HG03025 (cell line): ENCODE measurements around the gene IL1RAPL1.

Experiments used
- ATAC-seq: cut with Tn5 transposase; IDR thresholded peaks from one replicate; pipeline ENCODE4 v1.9.1; 2021; ENCODE audit warnings: mild to moderate bottlenecking, moderate library complexity; ENCODE audit not compliant: unreplicated experiment, low FRiP score

The IL1RAPL1 gene

GRCh38 chrX:29841750-29842149 lies 1254.5 kb downstream of the IL1RAPL1 start:
- ATAC-seq = no peak

GRCh38 chrX:29842552-29842951 lies 1255.3 kb downstream of the IL1RAPL1 start:
- ATAC-seq = no peak

GRCh38 chrX:29851857-29852605 lies 1264.8 kb downstream of the IL1RAPL1 start:
- no peak for ATAC-seq

DNA sequence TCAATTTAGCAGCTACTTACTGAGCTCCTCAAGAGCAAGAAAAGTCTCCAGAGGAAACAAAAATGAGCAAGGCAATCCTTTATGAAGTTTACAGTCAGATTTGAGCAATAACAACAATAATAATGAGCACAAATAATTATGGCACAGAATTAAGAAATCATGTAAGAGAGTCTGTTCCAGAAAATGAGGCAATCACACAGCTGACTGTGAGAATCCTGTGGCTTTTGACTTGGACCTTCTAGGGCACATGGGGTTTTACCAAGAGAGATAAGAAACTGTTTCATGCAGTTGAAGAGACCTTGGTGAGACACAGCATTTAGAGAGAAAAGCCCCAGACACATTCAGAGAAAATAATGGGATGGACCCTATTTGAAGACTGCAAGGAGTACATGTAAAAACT lies 1265.5 kb downstream of the IL1RAPL1 start:
- ATAC-seq = no peak

DNA sequence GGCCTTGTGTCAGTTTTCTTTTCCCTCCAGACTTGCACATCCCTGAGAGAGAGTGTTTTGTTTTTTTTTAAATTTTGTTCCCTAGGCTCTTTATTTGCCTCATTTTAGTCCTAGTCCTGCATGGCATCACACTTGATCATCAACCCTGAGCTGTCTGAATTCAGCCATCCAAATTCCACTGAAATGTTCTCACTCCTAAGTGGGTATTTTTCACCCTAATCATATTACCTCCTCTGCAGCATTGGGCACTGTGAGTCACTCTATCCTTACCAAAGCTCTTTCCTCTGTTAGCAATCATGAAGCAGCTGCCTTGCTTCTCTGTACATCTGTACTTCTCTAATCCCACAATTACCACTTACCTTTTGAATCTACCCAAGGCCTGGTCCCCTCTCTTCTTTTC lies 1271.5 kb downstream of the IL1RAPL1 start:
- no peak for ATAC-seq

- no peak for ATAC-seq
Observed at GRCh38 chrX:29862126-29862677, 1275.0 kb downstream of the IL1RAPL1 start.

DNA sequence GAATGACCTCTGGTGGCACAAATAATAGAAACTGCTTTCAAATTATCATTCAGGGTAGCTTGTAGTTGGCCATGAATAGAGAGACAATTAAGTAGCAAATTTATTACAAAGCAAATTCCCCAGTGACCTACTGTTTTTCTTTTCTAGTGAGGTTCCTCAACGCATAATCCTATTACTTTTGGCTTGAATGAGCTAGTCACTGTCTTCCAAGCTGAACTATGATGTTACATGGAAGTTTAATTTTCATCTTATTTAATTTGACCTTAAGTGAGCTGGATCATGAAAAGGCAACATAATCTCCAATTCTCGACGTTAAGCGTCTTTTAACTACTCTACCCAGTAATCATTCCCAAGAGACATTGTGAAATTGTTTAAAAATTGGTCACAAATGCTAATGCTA lies 1280.7 kb downstream of the IL1RAPL1 start:
- no peak for ATAC-seq

- ATAC-seq = no peak
Observed at GRCh38 chrX:29869837-29870236, 1282.6 kb downstream of the IL1RAPL1 start.

- ATAC-seq = no peak
Observed at GRCh38 chrX:29870608-29871007, 1283.4 kb downstream of the IL1RAPL1 start.

DNA sequence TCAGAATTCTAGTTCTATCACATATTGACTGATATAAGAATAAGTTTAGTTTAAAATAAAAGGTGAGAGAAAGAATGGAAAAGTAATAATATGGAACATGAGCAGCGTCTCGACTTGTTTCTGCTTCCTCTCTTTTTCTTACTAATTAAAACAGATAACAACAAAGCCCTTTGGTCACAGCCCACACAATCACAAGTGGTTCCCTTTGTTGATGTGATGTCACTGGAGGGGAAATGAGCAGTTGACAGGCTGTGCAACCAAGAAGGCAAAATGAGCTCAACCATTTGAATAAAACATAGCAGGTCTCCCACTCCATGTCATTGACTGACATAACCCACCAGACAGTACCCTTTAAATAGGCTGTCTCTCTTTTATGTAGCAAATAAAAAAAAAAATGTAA lies 1285.6 kb downstream of the IL1RAPL1 start:
- ATAC-seq = no peak

DNA sequence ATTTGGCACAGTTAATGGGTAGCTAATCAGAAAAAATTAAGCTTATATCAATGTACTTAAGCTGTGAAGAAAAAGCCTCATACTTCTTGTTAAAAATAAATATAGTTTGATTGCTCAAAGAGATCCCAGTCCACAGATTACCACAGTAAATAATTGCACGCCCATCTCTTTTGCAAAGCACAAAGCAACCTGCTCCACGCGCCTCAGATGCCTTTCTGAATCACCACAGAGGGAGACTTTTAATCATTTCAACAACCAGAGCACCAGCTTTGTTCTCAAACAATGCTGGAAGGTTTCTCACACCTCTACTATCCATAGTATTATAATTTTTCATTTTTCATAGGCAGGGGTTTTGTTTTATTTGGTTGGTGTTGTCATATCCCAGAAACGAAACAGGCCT lies 1289.5 kb downstream of the IL1RAPL1 start:
- no peak for ATAC-seq

DNA sequence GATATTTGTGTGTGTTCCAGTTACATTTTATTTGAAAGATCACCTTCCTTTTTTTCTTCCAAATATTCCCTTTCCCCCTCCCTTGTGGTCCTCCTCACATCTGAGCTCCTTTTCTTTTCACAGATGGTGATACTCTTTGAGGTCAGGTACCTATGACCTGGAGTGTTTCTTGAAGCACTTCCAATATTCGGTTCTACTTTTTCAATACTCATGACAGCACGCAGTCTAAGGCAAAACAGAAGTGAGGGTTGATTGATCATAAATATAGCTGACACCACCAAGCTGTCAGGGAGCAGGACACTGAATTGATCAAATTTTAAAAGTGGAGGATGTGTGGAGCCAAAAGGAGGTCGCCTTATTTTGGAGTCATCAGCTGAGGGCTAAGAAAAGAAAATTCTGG lies 1293.7 kb downstream of the IL1RAPL1 start:
- no peak for ATAC-seq

- ATAC-seq = no peak
Observed at GRCh38 chrX:29890004-29890403, 1302.8 kb downstream of the IL1RAPL1 start.

DNA sequence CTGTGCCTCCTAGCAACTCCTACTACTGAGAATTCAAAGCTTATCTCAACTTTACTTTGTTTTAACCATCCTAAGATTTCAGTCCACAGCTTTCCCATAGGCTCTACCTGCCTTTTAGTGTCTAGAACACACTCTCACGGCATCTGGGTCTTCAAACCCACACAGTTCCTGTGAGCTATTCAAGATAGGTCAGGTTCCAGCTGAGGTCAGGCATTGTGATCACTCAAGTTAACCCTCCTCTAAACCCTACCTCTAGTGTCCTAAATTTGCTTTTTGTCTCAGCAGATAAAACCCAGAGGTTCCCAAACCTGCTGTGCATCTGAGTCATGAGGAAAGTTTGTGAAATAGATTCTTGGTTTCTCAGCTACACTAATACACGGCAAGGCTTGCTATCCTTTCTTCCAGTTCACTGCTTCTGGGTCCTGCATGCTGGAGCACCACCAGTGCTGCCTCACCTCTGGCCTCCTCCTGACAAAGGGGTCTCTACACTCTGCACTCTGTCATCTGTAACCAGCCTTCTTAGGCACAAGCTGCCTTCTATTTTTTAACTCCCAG lies 1303.5 kb downstream of the IL1RAPL1 start:
- ATAC-seq = no peak

GRCh38 chrX:29902004-29902403 lies 1314.8 kb downstream of the IL1RAPL1 start:
- no peak for ATAC-seq

DNA sequence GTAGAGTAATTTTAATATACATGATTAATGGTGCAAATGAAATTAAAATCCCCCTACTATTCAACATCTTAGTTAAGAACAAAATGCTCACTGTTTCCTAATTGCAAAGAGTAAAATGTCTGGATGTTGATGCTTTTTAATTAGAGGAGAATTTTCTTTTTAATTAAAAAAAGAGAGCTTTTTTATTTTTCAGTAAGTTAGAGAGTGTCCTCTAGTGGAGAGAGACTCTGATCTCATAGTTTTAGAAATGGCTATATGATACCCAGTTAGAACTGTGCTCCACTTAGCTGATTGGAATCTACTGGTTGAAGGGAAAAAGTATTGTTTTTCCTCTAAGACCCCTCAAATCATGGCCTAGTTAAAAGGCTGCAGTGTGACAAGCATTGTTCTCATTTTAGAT lies 1316.1 kb downstream of the IL1RAPL1 start:
- no peak for ATAC-seq

DNA sequence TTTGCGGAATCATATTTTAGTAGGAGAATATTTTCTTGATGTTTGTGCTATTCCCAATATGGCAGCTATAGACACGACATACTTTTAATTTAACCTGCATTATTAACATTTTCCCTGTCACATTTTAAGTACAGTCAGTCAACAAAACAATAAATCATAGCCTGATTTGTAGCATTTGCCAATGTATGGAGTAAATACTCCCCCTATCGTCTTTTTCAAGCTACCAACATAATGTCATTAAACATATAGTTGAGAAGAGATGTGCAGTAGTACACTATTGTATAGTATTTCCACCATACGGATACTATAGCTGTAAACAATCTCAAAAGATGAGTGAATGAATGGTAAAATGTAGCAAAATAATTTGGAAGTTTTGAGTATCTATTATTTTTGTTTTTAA lies 1324.4 kb downstream of the IL1RAPL1 start:
- ATAC-seq = no peak

DNA sequence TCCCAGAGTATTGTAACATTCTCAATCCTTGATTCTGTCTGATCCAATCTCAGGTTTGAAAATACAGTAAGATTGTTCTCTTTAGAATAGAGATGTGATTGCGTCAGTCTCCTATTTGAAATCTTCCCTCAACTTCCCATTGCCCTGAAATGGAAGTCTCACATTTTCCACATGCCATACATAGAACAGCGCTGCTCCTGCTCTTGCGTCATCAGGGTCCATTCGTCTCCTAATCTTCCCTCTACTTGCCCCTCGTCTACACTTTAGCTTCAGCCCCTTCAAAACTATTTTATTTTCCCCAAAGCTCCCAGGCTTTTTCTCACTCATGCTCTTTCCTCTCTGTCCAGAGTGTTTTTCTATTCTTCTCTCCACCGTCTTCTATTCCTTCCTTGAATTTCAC lies 1326.4 kb downstream of the IL1RAPL1 start:
- no peak for ATAC-seq

DNA sequence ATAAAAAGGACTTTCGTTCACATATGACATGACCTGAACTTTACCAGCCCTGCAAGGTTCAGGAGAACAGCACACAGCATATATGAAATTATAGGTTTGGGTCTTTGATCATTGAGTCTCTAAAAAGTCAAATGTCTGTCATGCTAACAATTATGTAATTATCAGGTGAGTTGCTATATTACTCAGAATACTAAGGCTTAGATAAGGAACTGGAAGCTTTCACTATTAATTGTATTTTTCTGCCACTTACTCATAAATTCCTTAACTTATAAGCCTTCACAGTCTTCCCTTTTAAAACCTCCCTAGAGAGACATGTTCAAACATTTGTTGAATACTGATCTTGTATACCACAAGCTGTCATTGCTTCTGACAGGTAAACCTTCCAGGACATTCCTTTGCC lies 1335.4 kb downstream of the IL1RAPL1 start:
- no peak for ATAC-seq

- ATAC-seq = no peak
Observed at GRCh38 chrX:29926056-29926455, 1338.8 kb downstream of the IL1RAPL1 start.

GRCh38 chrX:29926659-29927058 lies 1339.4 kb downstream of the IL1RAPL1 start:
- no peak for ATAC-seq

GRCh38 chrX:29935455-29935854 lies 1348.2 kb downstream of the IL1RAPL1 start:
- ATAC-seq = no peak
